Stimulated activated naive CD8-positive, alpha-beta T cell treated with anti-CD3 and anti-CD28 coated beads, Interleukin-15, Interleukin-2, amounts not matched to agents 100 U/mL and 50 U/mL, for 24 hours (primary cell): ENCODE measurements around the gene OGFOD2.
A peak's percentile ranks its signal among the peaks of the same experiment; 100 is the strongest.
"Not testable (repeated sequence)": the region's sequence is repeated elsewhere in the genome, so short reads cannot be mapped to it uniquely, and the experiment has no call there.

Source experiments
- ATAC-seq: fragments of 150-1000 bp; cut with Tn5 transposase; one replicate; pipeline ENCODE4 v1.10.0; 2021
- DNase-seq: peaks from one replicate; pipeline ENCODE4 v3.0.0; 2021

The OGFOD2 gene

DNA sequence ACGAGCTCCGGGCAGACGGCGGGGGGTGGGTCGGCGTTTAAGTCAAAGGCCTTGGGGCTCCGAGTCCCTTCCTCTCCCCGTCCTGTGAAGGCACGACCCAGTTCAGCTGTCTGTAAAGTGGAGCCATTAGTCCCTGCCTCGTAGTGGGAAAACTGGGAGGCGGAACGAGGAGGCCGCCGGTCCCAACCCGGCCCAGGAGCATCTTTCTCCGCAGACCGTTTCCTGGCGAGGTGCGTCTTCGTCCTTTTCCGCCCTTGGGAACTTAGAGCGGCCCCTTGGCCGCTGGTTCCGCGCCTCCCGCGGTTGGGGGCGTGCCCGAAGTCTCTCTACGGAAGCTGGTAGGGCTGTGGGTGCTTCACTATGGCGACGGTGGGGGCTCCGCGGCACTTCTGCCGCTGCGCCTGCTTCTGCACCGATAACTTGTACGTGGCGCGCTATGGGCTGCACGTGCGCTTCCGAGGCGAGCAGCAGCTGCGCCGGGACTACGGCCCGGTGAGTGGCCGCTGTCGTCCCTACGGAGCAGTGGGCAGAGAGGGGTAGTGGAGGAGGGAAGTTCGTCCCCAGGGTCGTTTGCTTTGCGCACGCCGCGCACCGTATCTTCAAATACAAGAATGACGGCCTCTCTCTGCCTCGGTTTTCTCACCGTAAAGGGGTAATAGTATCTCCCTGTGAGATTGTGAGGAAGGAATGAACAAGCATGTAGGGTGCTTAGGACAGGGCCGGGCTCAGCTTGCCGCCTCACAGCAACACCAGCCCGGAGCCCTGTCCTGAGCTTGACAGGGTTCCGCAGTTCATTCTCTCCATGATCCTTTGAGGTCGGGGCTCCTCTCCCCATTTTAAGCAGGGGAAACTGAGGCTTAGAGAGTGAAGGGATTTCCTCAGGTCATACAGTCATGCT lies at the start of gene OGFOD2:
OGFOD2 (plus strand) TSS at position 353 of the 898 bp plus-strand sequence; CDS start at position 361, 8 bp downstream.
- DNase-seq (peak; percentile 94), ATAC-seq (peak; percentile 88)

GRCh38 chr12:122927756-122928403 lies 47.2 kb upstream of the OGFOD2 start:
- ATAC-seq (no peak), DNase-seq (no peak)

GRCh38 chr12:122928404-122929147 lies 46.5 kb upstream of the OGFOD2 start:
- DNase-seq, result no peak
- no peak for ATAC-seq

DNA sequence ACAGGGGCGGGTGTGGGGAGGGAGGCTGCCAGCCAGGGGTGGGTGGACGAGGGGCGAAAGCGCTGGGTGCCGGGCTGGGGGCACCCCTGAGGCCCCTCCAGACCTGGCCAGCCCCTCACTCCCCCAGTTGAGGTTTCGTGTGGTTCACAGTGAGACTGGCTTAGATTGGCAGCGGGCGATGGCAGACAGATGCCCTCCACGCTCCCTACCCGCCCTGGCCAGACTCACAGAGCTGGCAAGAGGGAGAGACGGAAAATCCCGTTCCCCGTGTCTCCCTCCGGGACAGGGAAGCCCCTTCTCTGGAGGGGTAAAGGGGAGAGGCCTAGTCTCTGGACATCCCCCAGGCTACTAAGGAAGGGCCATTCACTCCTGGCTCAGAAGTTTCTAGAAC lies 45.9 kb upstream of the OGFOD2 start:
- ATAC-seq, result no peak
- no peak for DNase-seq

GRCh38 chr12:122929812-122930211 lies 45.2 kb upstream of the OGFOD2 start:
- ATAC-seq (no peak), DNase-seq (no peak)

DNA sequence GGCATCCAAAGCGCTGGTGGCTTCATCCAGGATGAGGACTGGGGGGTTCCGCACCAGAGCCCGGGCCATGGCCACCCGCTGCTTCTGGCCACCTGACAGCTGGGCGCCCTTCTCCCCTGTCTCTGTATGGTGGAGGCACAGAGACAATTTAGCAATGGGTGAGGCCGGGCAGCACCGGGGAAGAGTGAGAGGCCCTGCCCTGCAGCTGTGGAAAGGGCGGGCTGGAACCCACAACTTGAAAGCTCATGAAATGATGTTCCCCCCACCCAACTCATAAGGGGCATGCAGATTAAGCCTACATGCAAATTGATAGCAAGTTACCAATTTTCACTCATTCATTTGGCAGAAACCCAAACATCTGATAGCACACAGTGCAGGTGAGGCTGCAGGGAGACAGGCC lies 42.8 kb upstream of the OGFOD2 start:
- ATAC-seq, result no peak
- DNase-seq, result no peak

- no peak for ATAC-seq
- DNase-seq, result no peak
Measured at GRCh38 chr12:122934722-122935121, 40.3 kb upstream of the OGFOD2 start.

GRCh38 chr12:122935318-122935717 lies 39.7 kb upstream of the OGFOD2 start:
- DNase-seq, result no peak
- no peak for ATAC-seq

- ATAC-seq, result no peak
- no peak for DNase-seq
Measured at GRCh38 chr12:122937622-122938091, 37.4 kb upstream of the OGFOD2 start.

GRCh38 chr12:122939125-122939524 lies 35.9 kb upstream of the OGFOD2 start:
- no peak for DNase-seq
- no peak for ATAC-seq

- not testable (repeated sequence) for DNase-seq, ATAC-seq
Measured at GRCh38 chr12:122941351-122941750, 33.7 kb upstream of the OGFOD2 start.

DNA sequence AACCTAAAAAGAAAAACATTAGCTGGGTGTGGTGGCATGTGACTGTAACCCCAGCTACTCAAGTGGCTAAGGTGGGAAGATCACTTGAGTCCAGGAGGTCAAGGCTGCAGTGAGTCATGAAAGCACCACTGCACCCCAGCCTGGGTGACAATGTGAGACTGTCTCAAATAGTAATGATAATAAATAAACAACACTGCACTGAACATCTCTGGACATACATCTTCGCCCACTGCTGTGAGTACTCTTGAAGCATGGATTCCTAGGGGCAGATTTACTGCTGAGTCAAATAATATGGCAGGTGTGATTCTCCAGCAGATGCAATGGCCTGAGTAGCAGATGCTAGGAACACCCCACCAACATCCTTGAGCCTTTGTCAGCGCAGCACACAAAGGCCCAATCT lies 32.4 kb upstream of the OGFOD2 start:
- DNase-seq (no peak), ATAC-seq (no peak)

DNA sequence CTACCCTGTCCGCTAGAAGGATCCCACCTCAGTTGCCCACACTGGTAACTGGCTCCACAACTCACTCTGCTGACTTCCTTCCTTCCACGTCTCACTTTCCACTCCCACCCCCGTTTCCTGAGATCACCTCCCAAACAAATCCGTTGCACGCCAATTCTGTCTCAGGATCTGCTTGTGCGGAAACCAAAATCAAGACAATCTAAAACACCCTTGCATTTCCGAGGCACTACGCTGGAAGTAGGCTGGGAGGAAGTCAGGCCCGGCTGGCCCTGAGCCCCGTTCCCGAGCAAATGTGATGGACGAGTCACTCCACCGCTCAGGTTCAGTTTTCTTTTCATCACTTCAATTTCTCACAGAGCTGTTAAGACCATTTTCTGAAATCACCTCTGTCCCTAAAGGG lies 31.8 kb upstream of the OGFOD2 start:
- no peak for DNase-seq
- ATAC-seq, result no peak

GRCh38 chr12:122944605-122945592 lies 30.1 kb upstream of the OGFOD2 start:
- DNase-seq (no peak), ATAC-seq (no peak)

DNA sequence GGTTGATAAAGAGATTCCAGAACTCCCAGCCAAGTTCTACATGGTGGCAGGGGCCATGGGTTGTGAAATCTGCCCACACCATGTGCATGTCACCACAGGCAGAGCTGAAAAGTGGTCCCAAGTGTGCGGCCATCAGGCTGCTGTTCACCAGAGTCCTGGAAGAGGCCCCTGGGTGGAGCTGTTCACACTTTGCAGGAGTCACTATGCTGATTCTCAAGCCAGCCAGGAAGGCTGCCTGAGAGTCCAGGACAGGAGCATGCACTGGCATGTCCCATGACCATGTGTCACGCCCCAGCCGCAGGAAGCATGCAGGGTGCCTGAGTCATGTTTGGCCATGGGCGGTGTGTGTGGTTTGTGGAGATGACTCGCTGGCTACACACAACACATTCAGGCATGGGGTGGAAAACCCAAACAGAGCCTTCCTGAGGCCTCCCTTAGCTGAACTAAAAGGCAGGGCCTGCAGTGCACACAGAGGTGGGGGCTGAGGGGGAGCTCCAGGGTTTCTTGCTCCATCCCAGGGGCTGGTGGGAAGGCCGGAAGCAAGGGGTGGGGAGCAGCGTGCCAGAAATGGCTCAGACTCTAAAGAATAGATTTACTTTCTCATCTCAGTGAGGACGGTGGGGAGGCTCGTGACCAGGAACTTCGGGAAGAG lies 28.2 kb upstream of the OGFOD2 start:
- peak; percentile 89 for DNase-seq
- peak; percentile 98 for ATAC-seq

DNA sequence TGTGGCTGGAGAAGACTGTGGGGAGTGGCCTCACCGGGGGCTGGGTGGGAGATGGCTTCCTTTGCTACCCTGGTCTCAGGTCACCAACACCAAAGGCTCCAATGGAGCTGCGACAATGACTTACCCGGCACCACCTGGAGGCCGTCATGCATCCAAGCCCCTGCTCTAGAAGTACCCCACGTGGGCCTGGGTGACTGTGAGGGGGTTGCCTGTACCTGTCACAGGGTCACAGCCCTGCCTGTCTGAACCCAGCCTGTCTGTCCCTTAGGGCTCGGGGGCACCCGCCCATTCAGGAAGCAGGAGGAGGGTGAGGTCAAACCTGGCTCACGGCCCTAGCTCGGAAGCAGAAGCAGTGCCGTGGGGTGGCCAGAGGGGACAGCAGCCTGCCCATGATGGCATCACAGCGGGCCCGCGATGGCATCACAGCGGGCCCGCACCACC lies 27.7 kb upstream of the OGFOD2 start:
- no peak for ATAC-seq

DNA sequence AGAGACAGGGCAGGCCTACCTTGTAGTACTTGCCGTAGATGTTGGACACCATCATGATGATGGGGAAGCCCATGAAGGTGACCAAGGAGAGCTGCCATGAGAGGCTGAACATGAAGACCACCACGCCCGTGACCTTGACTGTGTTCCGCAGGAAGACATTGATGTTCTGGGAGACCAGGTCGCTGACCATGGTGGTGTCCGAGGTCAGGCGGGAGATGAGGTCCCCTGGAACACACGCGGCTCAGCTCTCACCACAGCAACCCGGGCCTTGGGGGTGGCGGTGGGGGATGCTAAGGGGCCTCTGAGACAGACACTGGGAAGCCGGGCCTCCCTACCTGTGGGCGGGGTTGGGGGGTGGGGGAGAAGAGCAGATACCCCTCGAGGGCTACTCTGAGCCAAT lies 26.4 kb upstream of the OGFOD2 start:
- no peak for DNase-seq
- no peak for ATAC-seq

More for the DNA sequence above, 27.7 kb upstream of the OGFOD2 start:
- DNase-seq, result no peak

- ATAC-seq, result no peak
- DNase-seq, result no peak
Measured at GRCh38 chr12:122949405-122949804, 25.6 kb upstream of the OGFOD2 start.

DNA sequence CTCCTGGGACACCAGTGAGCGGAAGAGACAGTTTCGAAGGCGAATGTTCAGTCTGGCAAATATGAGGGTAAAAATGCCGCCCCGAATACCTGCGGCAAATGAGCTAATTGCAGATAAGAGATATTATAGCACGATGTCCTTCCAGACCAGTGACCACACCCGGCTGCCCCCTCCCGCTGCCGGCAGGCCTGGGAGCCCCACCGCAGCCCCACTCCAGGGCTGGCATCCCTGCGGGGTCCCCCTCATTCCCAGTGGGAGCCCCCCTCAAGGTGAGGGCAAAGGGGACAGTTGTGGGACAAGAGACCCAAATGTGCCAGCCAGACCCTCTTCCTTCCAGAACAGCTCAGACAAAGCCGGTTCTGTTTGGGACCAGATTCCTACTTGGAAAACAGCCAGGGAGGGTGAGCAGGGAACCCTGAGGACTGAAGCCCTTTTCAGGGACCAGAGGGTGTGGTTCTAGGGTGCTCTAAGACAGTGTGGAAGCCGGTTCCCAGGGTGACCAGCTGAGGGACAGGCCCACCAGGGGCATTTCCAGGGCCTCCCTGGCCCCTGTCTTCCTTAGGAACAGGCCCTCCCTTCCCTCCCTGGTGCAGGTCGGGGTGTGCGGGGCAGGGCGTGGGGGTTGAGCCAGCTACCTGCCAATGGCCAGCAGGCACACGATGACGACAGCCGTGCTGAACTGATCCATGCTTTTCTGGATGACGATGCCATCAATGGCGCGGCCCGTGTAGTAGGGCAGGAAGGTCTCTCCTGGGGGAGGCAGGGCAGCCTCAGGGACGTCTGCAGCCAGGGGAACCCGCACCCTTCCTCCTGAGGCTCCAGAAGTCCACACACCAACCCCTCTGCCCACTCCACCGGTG lies 25.0 kb upstream of the OGFOD2 start:
- DNase-seq (no peak), ATAC-seq (no peak)

DNA sequence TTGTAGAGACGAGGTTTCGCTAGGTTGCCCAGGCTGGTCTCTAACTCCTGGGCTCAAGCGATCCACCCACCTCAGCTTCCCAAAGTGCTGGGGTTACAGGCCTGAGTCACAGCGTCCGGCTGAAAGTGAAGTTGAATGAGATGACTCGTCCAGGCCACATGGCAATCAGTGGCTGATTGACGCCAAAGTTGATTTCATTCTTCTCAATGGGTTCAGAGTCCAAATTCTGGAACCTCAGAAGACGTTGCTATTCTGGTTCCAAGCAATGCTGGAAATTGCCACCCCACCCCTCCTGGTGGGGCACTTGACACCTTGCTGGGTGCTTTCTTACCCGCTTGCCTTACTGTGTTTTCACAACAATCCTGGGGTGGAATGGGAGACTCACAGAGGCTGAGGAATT lies 23.6 kb upstream of the OGFOD2 start:
- no peak for ATAC-seq
- DNase-seq, result no peak
